Measurements from ENCODE around the gene DTX3.

- no peak for TF ChIP-seq REST (IDR thresholded peaks at IDR 0.05)
- no peak for TF ChIP-seq CTCF (IDR thresholded peaks at IDR 0.05; ENCODE audit: low read depth, low read length, missing input control)
- TF ChIP-seq YY1 (IDR thresholded peaks at IDR 0.05) = no peak
- no peak for TF ChIP-seq EGR1 (IDR thresholded peaks at IDR 0.05; ENCODE audit: low read depth in 2 of 2)
- TF ChIP-seq RAD21 (IDR thresholded peaks at IDR 0.05) = no peak
- no peak for TF ChIP-seq TAF1 (conservative IDR thresholded peaks at IDR 0.05)
These were observed 15.8 kb downstream of the DTX3 start for GRCh38 chr12:57620245-57620935.
